ENCODE results near the gene TTC32.
A peak's percentile ranks its signal among the peaks of the same experiment; 100 is the strongest.

Gene TTC32

GRCh38 chr2:19914266-19914975, 12.6 kb upstream of the TTC32 start:
- H3K4me3 ChIP-seq = no peak overlapping the region
- TF ChIP-seq, protein P1, sequence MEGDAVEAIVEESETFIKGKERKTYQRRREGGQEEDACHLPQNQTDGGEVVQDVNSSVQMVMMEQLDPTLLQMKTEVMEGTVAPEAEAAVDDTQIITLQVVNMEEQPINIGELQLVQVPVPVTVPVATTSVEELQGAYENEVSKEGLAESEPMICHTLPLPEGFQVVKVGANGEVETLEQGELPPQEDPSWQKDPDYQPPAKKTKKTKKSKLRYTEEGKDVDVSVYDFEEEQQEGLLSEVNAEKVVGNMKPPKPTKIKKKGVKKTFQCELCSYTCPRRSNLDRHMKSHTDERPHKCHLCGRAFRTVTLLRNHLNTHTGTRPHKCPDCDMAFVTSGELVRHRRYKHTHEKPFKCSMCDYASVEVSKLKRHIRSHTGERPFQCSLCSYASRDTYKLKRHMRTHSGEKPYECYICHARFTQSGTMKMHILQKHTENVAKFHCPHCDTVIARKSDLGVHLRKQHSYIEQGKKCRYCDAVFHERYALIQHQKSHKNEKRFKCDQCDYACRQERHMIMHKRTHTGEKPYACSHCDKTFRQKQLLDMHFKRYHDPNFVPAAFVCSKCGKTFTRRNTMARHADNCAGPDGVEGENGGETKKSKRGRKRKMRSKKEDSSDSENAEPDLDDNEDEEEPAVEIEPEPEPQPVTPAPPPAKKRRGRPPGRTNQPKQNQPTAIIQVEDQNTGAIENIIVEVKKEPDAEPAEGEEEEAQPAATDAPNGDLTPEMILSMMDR (IDR thresholded peaks at IDR 0.05) = no peak
- no peak overlapping the region for H3K27ac ChIP-seq
- no peak for DNase-seq (ENCODE audit: low spot score)

GRCh38 chr2:19911808-19912509, 10.2 kb upstream of the TTC32 start:
- TF ChIP-seq, protein P1 (IDR thresholded peaks at IDR 0.05) = no peak
- no peak for DNase-seq (ENCODE audit: low spot score)

DNA sequence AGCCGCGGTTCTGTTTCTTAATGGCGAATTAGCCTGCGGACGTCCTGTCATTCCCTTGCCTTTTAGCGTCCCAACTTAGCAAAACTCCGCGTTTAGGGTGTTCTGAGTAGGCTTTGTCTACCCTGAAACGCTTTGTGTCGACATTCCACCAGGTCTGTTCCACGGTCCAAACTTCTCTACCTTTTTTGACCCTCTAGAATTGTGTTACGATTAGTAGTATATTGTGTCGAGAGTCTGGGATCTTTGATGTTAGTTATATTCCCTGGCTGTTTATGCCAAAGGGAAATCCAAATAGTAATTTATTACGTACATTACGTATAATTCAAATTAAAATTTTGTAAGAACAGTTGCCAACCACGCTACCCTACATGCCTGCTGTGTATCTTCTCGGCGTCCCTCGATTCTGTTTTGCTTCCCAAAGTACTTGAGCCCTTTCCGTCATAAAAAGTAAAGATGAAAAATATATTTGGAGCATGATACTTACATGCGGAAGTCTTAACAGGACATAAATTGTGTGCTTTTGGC, 495 bp upstream of the TTC32 start:
- Histone ChIP-seq H3K4me3 (peak overlapping the region; percentile 83), H3K27ac (peak overlapping the region; percentile 93 to 98)
- TF ChIP-seq, protein P1 (IDR thresholded peaks at IDR 0.05) = no peak
- DNase-seq (ENCODE audit: low spot score) = no peak

More at GRCh38 chr2:19911808-19912509, 10.2 kb upstream of the TTC32 start:
- Histone ChIP-seq H3K27ac (no peak overlapping the region), H3K4me3 (no peak overlapping the region)

GRCh38 chr2:19900931-19901441, 797 bp downstream of the TTC32 start:
- TF ChIP-seq, protein P1 (IDR thresholded peaks at IDR 0.05) = no peak
- DNase-seq (ENCODE audit: low spot score) = no peak
- Histone ChIP-seq H3K4me3 (peak overlapping the region; percentile 83), H3K27ac (peak overlapping the region; percentile 93 to 98)

DNA sequence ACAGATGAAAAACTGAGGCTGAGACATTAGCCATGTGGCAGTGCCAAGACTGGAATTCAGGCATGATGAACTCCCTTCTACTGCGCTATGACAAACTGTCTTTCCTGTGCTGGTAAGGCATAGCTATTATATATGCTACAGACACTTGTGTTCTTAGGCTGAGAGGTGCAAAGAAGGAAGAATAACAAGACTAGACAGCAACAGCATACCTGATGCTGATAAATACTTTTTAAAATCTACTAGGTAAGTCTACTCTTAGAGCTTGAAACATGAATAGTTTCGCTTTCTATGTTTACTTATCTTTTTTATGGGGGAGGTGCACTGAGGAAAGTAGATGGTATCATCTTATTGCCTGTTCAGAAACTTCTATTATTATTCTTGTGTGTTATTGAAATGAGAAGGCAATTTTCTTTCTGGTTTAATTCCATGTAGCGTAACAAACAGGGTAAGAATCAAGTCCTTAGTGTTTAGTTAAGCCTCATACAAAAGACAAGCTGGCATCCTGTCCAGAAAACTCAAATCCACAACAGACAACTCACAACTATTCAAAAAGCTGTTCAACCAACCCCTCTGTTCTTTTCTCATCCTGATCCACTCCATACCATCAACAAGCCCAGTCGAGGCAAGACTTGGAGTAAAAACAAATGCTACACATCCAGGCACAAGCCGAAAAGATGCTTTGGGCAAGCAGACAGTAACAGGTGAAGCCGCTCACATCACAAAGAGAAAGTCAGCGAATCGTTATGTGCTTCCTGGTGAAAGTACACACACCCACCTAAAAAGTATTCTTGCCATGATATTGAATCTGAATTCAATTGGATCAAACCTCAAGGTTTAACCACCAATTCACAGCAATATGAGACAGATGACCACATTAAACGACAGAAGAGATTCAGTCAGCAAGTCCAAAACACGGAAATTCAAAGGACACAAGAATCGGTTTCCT, 1.5 kb downstream of the TTC32 start:
- no peak for DNase-seq (ENCODE audit: low spot score)
- Histone ChIP-seq H3K4me3 (peak overlapping the region; percentile 83), H3K27ac (peak overlapping the region; percentile 93 to 98)
- TF ChIP-seq, protein P1 (IDR thresholded peaks at IDR 0.05) = no peak

- H3K27ac ChIP-seq = no peak overlapping the region
- TF ChIP-seq, protein P1 (IDR thresholded peaks at IDR 0.05) = no peak
- H3K4me3 ChIP-seq = peak overlapping the region; percentile 21
- no peak for DNase-seq (ENCODE audit: low spot score)
Observed at GRCh38 chr2:19898592-19899329, 3.0 kb downstream of the TTC32 start.
